ENCODE results near the gene CTAGE1.

Gene CTAGE1

GRCh38 chr18:22391407-22392345 is 26.0 kb downstream of the CTAGE1 start:
- DNase-seq (ENCODE audit: low spot score): no peak

DNA sequence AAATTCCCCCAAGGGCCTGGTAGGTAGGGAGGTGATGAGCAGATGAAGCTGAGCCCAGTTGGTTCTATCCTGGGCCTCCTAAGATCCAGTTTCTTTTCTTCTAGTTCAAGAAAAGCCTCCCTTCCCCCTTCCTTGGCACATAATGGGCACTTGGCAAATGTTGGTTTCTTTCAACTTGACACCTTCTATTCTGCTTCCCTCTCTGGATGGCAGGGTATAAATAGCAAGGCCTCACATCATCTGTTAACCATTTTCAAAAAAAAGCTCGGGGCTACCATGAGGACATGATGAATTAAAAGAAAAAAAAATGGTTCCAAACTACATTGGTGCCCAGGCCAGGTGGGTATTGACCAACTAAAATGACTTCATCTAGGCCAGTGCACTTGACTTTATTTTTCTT is 29.9 kb downstream of the CTAGE1 start:
- no peak for DNase-seq (ENCODE audit: low spot score)

DNA sequence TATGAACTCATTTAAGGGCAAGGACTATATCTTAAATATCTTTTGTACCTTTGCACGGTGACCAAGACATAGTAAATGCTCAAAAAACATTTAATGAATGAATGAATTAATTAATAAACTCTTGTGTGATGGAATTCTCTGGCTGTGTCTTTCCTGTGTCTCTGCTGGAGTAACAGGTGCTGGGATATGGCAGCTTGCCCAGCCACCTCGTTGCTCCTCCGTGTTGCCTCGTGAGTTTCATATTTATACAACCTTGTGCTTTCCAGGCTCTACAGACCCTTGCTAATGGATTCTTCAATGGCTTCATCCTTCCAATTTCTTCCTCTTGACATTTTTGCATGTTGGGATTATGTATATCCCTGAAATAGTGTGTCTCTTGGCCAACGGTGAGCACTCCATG is 30.4 kb downstream of the CTAGE1 start:
- no peak for DNase-seq (ENCODE audit: low spot score)

DNA sequence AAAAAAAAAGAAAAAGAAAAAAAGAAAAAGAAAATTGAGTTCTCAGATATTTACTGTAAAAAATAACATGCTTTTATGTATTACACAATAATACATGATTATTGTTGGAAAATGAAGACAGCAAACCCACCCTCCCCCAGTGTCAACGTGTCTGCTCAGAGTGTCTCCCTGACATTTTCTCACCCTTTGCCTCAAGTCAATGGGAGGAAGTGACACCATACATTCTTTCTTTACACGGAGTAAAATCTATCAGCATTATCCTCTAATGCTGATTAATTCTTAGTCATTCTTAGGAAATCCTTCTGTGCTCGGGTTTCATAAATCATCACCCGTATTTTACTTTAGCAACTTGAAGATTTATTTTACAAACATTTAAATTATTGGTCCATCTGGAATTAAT is 32.0 kb downstream of the CTAGE1 start:
- DNase-seq (ENCODE audit: low spot score): no peak

- DNase-seq (ENCODE audit: low spot score): peak; percentile 10
Observed at GRCh38 chr18:22378672-22379282, 38.9 kb downstream of the CTAGE1 start.

- DNase-seq (ENCODE audit: low spot score): no peak
Observed at GRCh38 chr18:22377769-22378168, 39.9 kb downstream of the CTAGE1 start.

GRCh38 chr18:22370414-22370813 is 47.3 kb downstream of the CTAGE1 start:
- DNase-seq (ENCODE audit: low spot score): no peak

GRCh38 chr18:22368021-22368420 is 49.7 kb downstream of the CTAGE1 start:
- no peak for DNase-seq (ENCODE audit: low spot score)

DNA sequence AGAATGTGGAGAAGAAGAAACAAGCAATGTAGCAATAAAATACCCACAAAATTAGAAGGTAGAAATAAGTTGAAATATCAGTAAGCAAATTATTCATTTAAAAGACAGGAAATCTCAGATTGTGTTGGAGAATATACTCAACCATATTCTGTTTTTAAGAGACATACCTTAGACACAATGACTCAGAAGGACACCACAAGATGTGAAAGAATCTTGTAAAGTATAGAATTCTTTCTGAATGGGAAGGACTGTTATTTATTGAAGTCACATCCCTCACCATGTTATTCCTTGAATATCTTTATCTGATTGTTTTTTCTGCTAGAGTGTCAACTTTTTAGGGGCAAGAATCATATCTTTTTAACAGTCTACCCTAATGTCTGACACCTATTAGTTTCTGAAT is 50.4 kb downstream of the CTAGE1 start:
- no peak for DNase-seq (ENCODE audit: low spot score)

DNA sequence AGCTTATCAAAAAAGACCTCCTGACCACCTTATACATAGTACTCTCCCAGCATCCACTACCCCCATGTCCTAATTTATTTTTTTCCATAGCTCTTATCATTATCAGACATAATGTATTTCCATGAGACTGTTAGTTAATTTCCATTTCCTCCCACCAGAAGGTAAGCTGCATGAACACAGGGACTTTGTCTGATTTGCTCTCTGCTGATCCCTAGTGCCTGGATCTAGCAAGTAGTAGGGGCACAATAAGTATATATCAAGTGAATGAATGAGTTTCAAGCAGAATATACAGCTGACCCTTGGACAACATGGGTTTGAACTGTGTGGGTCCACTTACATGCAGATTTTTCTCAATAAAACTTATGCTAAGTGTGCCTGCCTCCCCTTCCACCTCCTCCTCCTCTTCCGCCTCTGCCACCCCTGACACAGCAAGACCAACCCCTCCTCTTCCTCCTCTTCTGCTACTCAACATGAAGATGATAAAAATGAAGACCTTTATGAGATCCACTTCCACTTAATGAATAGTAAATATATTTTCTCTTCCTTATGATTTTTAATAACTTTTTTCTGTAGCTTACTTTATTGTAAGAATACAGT is 53.8 kb downstream of the CTAGE1 start:
- no peak for DNase-seq (ENCODE audit: low spot score)
